Tibial nerve (tissue), 4 donors: ENCODE measurements around the gene TBRG4.

Experiments
- CTCF ChIP-seq, 5 experiments: fragments of 200-600 bp in 3 of 5; fragments of 450-650 bp in 2 of 5; sonication (generic) in 3 of 5; IDR thresholded peaks; one replicate each; pipeline ENCODE4 v1.5.1; 2016 to 2019; ENCODE audit warnings: antibody characterized with exemption in 5 of 5, mild to moderate bottlenecking in 3 of 5, moderate library complexity in 2 of 5
- EP300 ChIP-seq, 2 donors: sonication (generic); formaldehyde crosslinking; IDR thresholded peaks; one replicate each; pipeline ENCODE4 v1.6.1; 2017; ENCODE audit warnings: antibody characterized with exemption in 2 of 2, mild to moderate bottlenecking in 1 of 2
- POLR2A ChIP-seq, 2 donors: fragments of 450-650 bp; IDR thresholded peaks; one replicate each; pipeline ENCODE4 v1.6.1; 2017; ENCODE audit warnings: antibody characterized with exemption in 2 of 2, mild to moderate bottlenecking in 2 of 2, moderate library complexity in 2 of 2

GRCh38 chr7:45067582-45067981 is 43.9 kb downstream of the TBRG4 start:
- TF ChIP-seq POLR2A (IDR thresholded peaks at IDR 0.05) (no peak), CTCF (IDR thresholded peaks at IDR 0.05) (no peak), EP300 (IDR thresholded peaks at IDR 0.05) (no peak)
